GM18505 (cell line): Measurements from ENCODE around the gene C10orf90.

Experiments
- ATAC-seq: cut with Tn5 transposase; IDR thresholded peaks from one replicate; pipeline ENCODE4 v1.9.1; 2021; ENCODE audit not compliant: unreplicated experiment
- POLR2A ChIP-seq: IDR thresholded peaks from 4 replicates; pipeline ENCODE4 v1.6.1; 2011; ENCODE audit warnings: borderline replicate concordance; ENCODE audit not compliant: insufficient read depth, insufficient read length; ENCODE audit errors: extremely low read depth

C10orf90 gene

GRCh38 chr10:126454045-126454751 is 216.3 kb downstream of the C10orf90 start:
- ATAC-seq: no peak
- TF ChIP-seq POLR2A: no peak

- ATAC-seq: no peak
- no peak for TF ChIP-seq POLR2A
Measured at GRCh38 chr10:126452245-126452644, 218.2 kb downstream of the C10orf90 start.

- ATAC-seq: no peak
- no peak for TF ChIP-seq POLR2A
Measured at GRCh38 chr10:126448091-126448490, 222.4 kb downstream of the C10orf90 start.

- ATAC-seq: no peak
- TF ChIP-seq POLR2A: no peak
Measured at GRCh38 chr10:126439942-126440341, 230.6 kb downstream of the C10orf90 start.

GRCh38 chr10:126438407-126438783 is 232.1 kb downstream of the C10orf90 start:
- ATAC-seq: no peak
- TF ChIP-seq POLR2A: no peak

- no peak for TF ChIP-seq POLR2A
- no peak for ATAC-seq
Measured at GRCh38 chr10:126437635-126438406, 232.7 kb downstream of the C10orf90 start.

- no peak for TF ChIP-seq POLR2A
- ATAC-seq: no peak
Measured at GRCh38 chr10:126434235-126434634, 236.3 kb downstream of the C10orf90 start.

- ATAC-seq: no peak
- TF ChIP-seq POLR2A: no peak
Measured at GRCh38 chr10:126433351-126433750, 237.1 kb downstream of the C10orf90 start.

- TF ChIP-seq POLR2A: no peak
- ATAC-seq: no peak
Measured at GRCh38 chr10:126432507-126432906, 238.0 kb downstream of the C10orf90 start.

- no peak for TF ChIP-seq POLR2A
- ATAC-seq: no peak
Measured at GRCh38 chr10:126431816-126432215, 238.7 kb downstream of the C10orf90 start.

- TF ChIP-seq POLR2A: no peak
- no peak for ATAC-seq
Measured at GRCh38 chr10:126430512-126430911, 240.0 kb downstream of the C10orf90 start.

- ATAC-seq: no peak
- TF ChIP-seq POLR2A: no peak
Measured at GRCh38 chr10:126429275-126429674, 241.2 kb downstream of the C10orf90 start.

- no peak for ATAC-seq
- no peak for TF ChIP-seq POLR2A
Measured at GRCh38 chr10:126425489-126426065, 244.9 kb downstream of the C10orf90 start.

- no peak for TF ChIP-seq POLR2A
- ATAC-seq: no peak
Measured at GRCh38 chr10:126425032-126425431, 245.5 kb downstream of the C10orf90 start.
